Left lung (tissue), 10 donors: ENCODE measurements around the gene SUSD1. TPM values are rescaled to one million over a fixed set of nuclear protein-coding genes. Genes with fewer than 3 reads are reported as not detected.

Experiments used
- ATAC-seq: fragments of 200-7000 bp; cut with Tn5 transposase; one replicate; pipeline ENCODE4 v1.9.1; 2020; ENCODE audit warnings: moderate library complexity
- DNase-seq, 4 donors: peaks; one replicate each; pipeline ENCODE4 v3.0.0-alpha.2; 2013 to 2020
- H3K27ac ChIP-seq, 2 donors: fragments of 200-600 bp; sonication (generic) in 1 of 2; one replicate each; pipeline versions ENCODE4 v1.5.0 to v1.8.0; 2020 to 2021
- H3K27me3 ChIP-seq, 2 donors: fragments of 200-600 bp; sonication (generic) in 1 of 2; one replicate each; pipeline versions ENCODE4 v1.5.0 to v1.8.0; 2020 to 2021
- H3K36me3 ChIP-seq, 2 donors: fragments of 200-600 bp; sonication (generic) in 1 of 2; one replicate each; pipeline versions ENCODE4 v1.5.0 to v1.8.0; 2020 to 2021
- H3K4me1 ChIP-seq, 2 donors: fragments of 200-600 bp; one replicate each; pipeline ENCODE4 v1.8.0; 2021
- H3K4me3 ChIP-seq, 2 donors: fragments of 200-600 bp; sonication (generic) in 1 of 2; one replicate each; pipeline versions ENCODE4 v1.5.0 to v1.8.0; 2020 to 2021; ENCODE audit warnings: mild to moderate bottlenecking in 1 of 2
- H3K9me3 ChIP-seq, 2 donors: fragments of 200-600 bp; sonication (generic) in 1 of 2; one replicate each; pipeline versions ENCODE4 v1.5.0 to v1.8.0; 2020 to 2021
- CTCF ChIP-seq, 2 donors: fragments of 200-600 bp; sonication (generic) in 1 of 2; IDR thresholded peaks; one replicate each; pipeline versions ENCODE4 v1.5.0 to v1.8.0; 2021; ENCODE audit warnings: antibody characterized with exemption in 2 of 2
- intact Hi-C, 2 donors: fragments of 100-400 bp; cut with DNase I; formaldehyde crosslinking; loops; one replicate each; pipeline versions ENCODE4 v1.11.2 to v1.14.2; 2022
- polyA plus RNA-seq, 6 donors: library from polyadenylated mRNA; unstranded; fragments of 120-200 nt; gene quantifications; one replicate each; pipeline ENCODE4 v1.2.1, GENCODE V29; 2013; ENCODE audit not compliant: insufficient read length in 6 of 6
- total RNA-seq, 2 donors: library from RNA; stranded (reverse); fragmentation: NEBNext Ultra II Directional; extraction: Animal tissue kit (Norgen Biotek cat#: 25700); gene quantifications; one replicate each; pipeline ENCODE4 v1.2.1, GENCODE V29; 2021
- donor health status: DM: no; HTN: yes; CAD: no.
- donor health status: DM: no; HTN: no; CAD: no.

The SUSD1 gene
- total and polyA plus RNA-seq, 8 donors = 26.7 to 41.8 (median 32.8) TPM

DNA sequence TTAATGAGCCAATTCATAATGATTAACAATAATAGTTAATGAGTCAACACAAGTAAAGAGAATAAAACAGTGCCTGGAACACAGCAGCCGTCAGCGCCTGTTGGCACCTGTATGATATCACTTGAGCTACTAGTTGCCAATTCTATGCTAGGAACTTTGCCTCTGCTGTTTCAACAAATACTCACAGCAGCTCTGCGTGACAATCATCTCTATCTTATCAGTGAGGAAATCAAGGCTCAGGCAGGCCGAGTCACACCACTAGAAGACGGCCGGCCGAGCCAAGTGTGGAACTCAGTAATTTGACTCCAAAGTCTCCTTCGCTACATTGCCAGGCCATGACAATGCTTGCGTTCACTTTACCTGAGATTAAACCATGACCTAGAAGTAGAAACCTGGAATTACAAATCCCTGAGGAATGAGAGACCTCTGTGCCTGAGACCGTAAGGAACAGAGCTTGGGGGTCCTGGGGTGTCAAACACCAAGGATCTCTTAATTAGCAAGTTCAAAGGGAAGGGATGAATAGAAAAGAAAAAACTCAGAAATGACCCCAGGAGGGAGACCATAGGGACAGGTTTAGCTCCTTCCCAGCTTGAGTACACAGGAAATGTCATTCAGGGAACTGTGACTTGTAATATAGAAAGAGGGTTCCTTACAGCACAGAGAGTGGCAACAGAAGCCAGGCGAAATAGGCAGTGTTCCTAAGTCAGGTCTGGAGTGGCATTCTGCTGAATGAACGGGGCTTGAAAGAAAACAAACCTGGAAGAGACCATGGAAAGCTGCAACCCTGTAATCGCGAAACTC, 109.1 kb downstream of the SUSD1 start:
- DNase-seq (peak in 2 of 4 donors; percentile 41 to 75), ATAC-seq (peak; percentile 79)
- H3K27ac ChIP-seq = peak overlapping the region; percentile 58 to 60
- peaks cover 22 to 70% of the 10 kb centered on the region in 2 donors for H3K4me1 ChIP-seq
- no peak overlapping the region for H3K4me3 ChIP-seq
- TF ChIP-seq CTCF (IDR thresholded peaks at IDR 0.05) = no peak
- H3K27me3 ChIP-seq = no peaks in the 10 kb centered on the region
- H3K36me3 ChIP-seq = no peaks in the 10 kb centered on the region
- intact Hi-C loops = no loop called here
- no peaks in the 10 kb centered on the region for H3K9me3 ChIP-seq

DNA sequence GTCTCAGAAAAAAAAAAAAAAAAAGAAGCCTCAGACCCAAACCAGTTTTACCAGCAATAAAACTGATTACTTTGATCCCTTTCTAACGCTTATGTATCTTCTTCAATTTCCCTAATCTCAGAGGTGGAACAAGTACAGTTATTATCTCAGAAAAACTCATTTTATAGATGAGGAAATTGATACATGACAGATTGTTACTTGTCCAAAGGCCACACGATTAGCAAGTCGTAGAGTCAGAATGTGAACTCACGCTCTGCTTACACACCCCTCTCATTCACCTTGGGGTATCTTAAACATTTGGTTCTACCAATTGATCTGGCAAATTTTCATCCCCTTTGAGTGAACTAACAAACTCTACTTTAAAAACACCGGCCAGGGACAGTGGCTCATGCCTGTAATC, 110.2 kb downstream of the SUSD1 start:
- intact Hi-C loops = no loop called here
- Histone ChIP-seq H3K27ac (peak overlapping the region in 1 of 2 donors; percentile 60), H3K4me1 (peaks cover 27 to 74% of the 10 kb centered on the region in 2 donors)

DNA sequence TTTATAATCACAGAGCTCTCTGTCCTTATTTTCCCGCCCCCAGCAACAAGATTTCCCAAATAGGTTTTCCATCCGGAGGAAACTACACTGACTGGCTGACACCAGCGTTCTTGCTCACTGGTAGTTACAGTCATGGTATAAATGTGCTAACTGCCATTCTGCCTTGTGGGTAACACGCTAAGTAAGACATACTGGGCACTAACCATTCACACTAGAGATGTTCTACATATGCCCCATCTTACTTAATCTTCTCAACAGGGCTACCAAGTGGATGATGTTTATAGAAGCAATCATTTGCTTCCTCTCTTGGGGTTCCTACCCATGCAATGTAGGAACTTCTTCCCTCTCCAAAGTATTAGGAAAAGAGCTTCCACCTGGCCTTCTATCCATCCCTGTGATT, 111.5 kb downstream of the SUSD1 start:
- no peak overlapping the region for H3K4me3 ChIP-seq
- TF ChIP-seq CTCF (IDR thresholded peaks at IDR 0.05) = no peak
- no peaks in the 10 kb centered on the region for H3K9me3 ChIP-seq
- H3K4me1 ChIP-seq = peaks cover 28 to 76% of the 10 kb centered on the region in 2 donors
- no peak for ATAC-seq
- no peak for DNase-seq
- no peaks in the 10 kb centered on the region for H3K27me3 ChIP-seq
- no peaks in the 10 kb centered on the region for H3K36me3 ChIP-seq
- H3K27ac ChIP-seq = no peak overlapping the region
- intact Hi-C loops = no loop called here

More for the DNA sequence above, 110.2 kb downstream of the SUSD1 start:
- Histone ChIP-seq H3K4me3 (no peak overlapping the region), H3K27me3 (no peaks in the 10 kb centered on the region), H3K9me3 (no peaks in the 10 kb centered on the region), H3K36me3 (no peaks in the 10 kb centered on the region)
- ATAC-seq = no peak
- no peak for TF ChIP-seq CTCF (IDR thresholded peaks at IDR 0.05)
- no peak for DNase-seq

DNA sequence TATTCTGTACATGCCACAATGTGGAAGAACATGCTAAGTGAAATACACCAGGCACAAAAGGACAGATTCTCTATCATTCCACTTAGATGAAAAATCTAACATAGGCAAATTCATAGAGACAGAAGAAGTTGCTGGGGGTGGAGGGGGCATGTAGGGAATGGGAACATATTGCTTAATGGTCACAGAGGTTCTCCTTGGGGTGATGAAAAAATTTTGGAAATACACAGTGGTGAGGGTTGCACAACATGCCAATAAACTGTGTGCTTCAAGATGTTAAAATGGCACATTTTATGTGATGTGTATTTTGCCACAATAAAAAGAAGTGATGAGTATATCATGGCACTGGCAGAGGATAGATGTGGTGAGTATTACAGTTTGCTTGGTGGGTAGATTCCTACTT, 111.9 kb downstream of the SUSD1 start:
- no peaks in the 10 kb centered on the region for H3K36me3 ChIP-seq
- intact Hi-C loops = no loop called here
- no peak overlapping the region for H3K4me3 ChIP-seq
- H3K27ac ChIP-seq = peak overlapping the region in 1 of 2 donors; percentile 82
- peaks cover 28 to 81% of the 10 kb centered on the region in 2 donors for H3K4me1 ChIP-seq
- H3K27me3 ChIP-seq = no peaks in the 10 kb centered on the region
- DNase-seq (no peak), ATAC-seq (no peak)
- TF ChIP-seq CTCF (IDR thresholded peaks at IDR 0.05) = no peak
- no peaks in the 10 kb centered on the region for H3K9me3 ChIP-seq

DNA sequence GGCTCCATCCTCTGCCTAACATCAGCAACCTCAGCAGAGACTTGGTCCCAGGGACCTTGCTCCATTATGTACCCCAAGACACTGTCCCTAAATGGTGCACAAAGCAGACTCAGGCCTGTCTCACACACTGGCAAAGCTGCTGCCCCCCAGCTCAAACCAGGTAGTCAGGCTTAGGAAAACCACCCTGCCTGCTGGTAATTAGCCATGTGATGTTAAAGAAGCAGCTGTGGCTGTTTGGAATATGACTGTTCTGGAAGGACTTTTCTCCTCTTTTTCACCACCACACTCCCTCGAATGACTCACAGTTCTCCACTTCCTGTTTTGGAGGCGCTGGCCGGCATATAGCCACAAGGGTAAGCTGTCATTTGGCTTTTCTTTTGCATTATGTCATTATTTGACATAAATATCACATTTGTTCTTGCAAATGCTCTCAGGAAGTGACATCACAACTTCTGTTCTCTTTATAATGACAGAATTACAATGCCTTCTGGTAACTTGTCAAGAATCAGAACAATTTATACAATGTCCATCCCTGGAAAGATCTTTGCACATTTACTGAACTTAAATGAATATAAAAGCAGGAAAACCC, 113.9 kb downstream of the SUSD1 start:
- Histone ChIP-seq H3K9me3 (no peaks in the 10 kb centered on the region), H3K36me3 (no peaks in the 10 kb centered on the region), H3K27me3 (no peaks in the 10 kb centered on the region), H3K27ac (peak overlapping the region; percentile 82 to 85), H3K4me1 (peaks cover 28 to 80% of the 10 kb centered on the region in 2 donors), H3K4me3 (no peak overlapping the region)
- intact Hi-C loops = no loop called here
- DNase-seq (peak in 2 of 4 donors; percentile 15 to 80), ATAC-seq (peak; percentile 69)
- TF ChIP-seq CTCF (IDR thresholded peaks at IDR 0.05) = no peak
